ENCODE measurements around the gene RGS10. TPM values are rescaled to one million over a fixed set of nuclear protein-coding genes. Genes with fewer than 3 reads are reported as not detected.

The RGS10 gene
- total RNA-seq, 4 donors from 2014 or later: 15.8 to 64.9 (median 30.9) TPM

- TF ChIP-seq CTCF (IDR thresholded peaks at IDR 0.05; ENCODE audit: low read depth): no peak
These were observed 4.4 kb downstream of the RGS10 start for GRCh38 chr10:119537953-119538630.

GRCh38 chr10:119536508-119537025 lies 6.0 kb downstream of the RGS10 start:
- no peak for TF ChIP-seq CTCF (IDR thresholded peaks at IDR 0.05; ENCODE audit: low read depth)

GRCh38 chr10:119535837-119536507 lies 6.5 kb downstream of the RGS10 start:
- no peak for TF ChIP-seq CTCF (IDR thresholded peaks at IDR 0.05; ENCODE audit: low read depth)

GRCh38 chr10:119535305-119535704 lies 7.2 kb downstream of the RGS10 start:
- TF ChIP-seq CTCF (IDR thresholded peaks at IDR 0.05; ENCODE audit: low read depth): no peak

- no peak for TF ChIP-seq CTCF (IDR thresholded peaks at IDR 0.05; ENCODE audit: low read depth)
These were observed 9.0 kb downstream of the RGS10 start for GRCh38 chr10:119533473-119533872.

- TF ChIP-seq CTCF (IDR thresholded peaks at IDR 0.05; ENCODE audit: low read depth): no peak
These were observed 11.5 kb downstream of the RGS10 start for GRCh38 chr10:119531067-119531466.

All from subcutaneous adipose tissue (tissue), 4 donors.